Esophagus squamous epithelium (tissue), 4 donors: Measurements from ENCODE around the gene IRS1.

Source experiments
- CTCF ChIP-seq, 6 experiments: fragments of 450-650 bp in 4 of 6; fragments of 200-600 bp in 2 of 6; sonication (generic) in 2 of 6; IDR thresholded peaks; one replicate each; pipeline ENCODE4 v1.5.1; 2016 to 2019; ENCODE audit warnings: antibody characterized with exemption in 6 of 6, mild to moderate bottlenecking in 4 of 6, moderate library complexity in 4 of 6
- POLR2A ChIP-seq, 4 donors: fragments of 450-650 bp; IDR thresholded peaks; one replicate each; pipeline ENCODE4 v1.6.1; 2017; ENCODE audit warnings: antibody characterized with exemption in 4 of 4, mild to moderate bottlenecking in 4 of 4, moderate library complexity in 3 of 4

- TF ChIP-seq CTCF (IDR thresholded peaks at IDR 0.05): no peak
- no peak for TF ChIP-seq POLR2A (IDR thresholded peaks at IDR 0.05)
Measured at GRCh38 chr2:226837334-226837733, 37.7 kb upstream of the IRS1 start.
